22Rv1 (cell line): ENCODE results near the gene GRIK4.

Experiments used
- H3K27ac ChIP-seq: fragments of 450-650 bp; 2 replicates; pipeline ENCODE4 v1.5.1; 2017
- CTCF ChIP-seq: fragments of 450-650 bp; IDR thresholded peaks from 2 replicates; pipeline ENCODE4 v1.5.1; 2017; ENCODE audit warnings: mild to moderate bottlenecking
- ZFX ChIP-seq: fragments of 450-650 bp; IDR thresholded peaks from 2 replicates; pipeline ENCODE4 v1.6.1; 2017; ENCODE audit warnings: antibody characterized with exemption, borderline replicate concordance

The GRIK4 gene

GRCh38 chr11:120509346-120510053 is 2.0 kb upstream of the GRIK4 start:
- no peak for TF ChIP-seq CTCF
- no peak for TF ChIP-seq ZFX
- H3K27ac ChIP-seq, result no peak overlapping the region

GRCh38 chr11:120510406-120511115 is 987 bp upstream of the GRIK4 start:
- TF ChIP-seq CTCF (no peak), ZFX (no peak)
- H3K27ac ChIP-seq, result no peak overlapping the region

GRCh38 chr11:120511820-120512738 is 531 bp downstream of the GRIK4 start:
- H3K27ac ChIP-seq, result no peak overlapping the region
- TF ChIP-seq CTCF (no peak), ZFX (no peak)

- no peak for TF ChIP-seq ZFX
- TF ChIP-seq CTCF, result peak; percentile 36
- no peak overlapping the region for H3K27ac ChIP-seq
Observed at GRCh38 chr11:120512739-120513435, 1.3 kb downstream of the GRIK4 start.

GRCh38 chr11:120513436-120514315 is 2.1 kb downstream of the GRIK4 start:
- H3K27ac ChIP-seq, result no peak overlapping the region
- TF ChIP-seq CTCF, result no peak

GRCh38 chr11:120514541-120515121 is 3.1 kb downstream of the GRIK4 start:
- TF ChIP-seq CTCF (no peak), ZFX (no peak)
- no peak overlapping the region for H3K27ac ChIP-seq
